Panc1 (cell line): Measurements from ENCODE around the gene FARP1. TPM values are rescaled to one million over a fixed set of nuclear protein-coding genes. Genes with fewer than 3 reads are reported as not detected.

Source experiments
- ATAC-seq: fragments of 200-7000 bp; cut with Tn5 transposase; 2 replicates; pipeline ENCODE4 v1.9.1; 2020; ENCODE audit warnings: mild to moderate bottlenecking, moderate library complexity
- BruUV-seq: library from RNA; stranded (reverse); fragments of 400-500 nt; replicated peaks from 2 replicates; lab custom pipeline; 2021; lab: Mats Ljungman, UMichigan
- CTCF ChIA-PET: fragments of 300-600 bp; sonication (Branson Sonifier 250); formaldehyde crosslinking; loops from one replicate; lab custom pipeline; 2022; ENCODE audit warnings: antibody characterized with exemption; lab: Charles Lee
- POLR2A ChIA-PET: fragments of 300-600 bp; sonication (Branson Sonifier 250); formaldehyde crosslinking; loops from one replicate; lab custom pipeline; 2022; ENCODE audit warnings: antibody characterized with exemption; lab: Charles Lee
- DNase-seq: peaks from one replicate; pipeline ENCODE4 v3.0.0-alpha.2; 2010; ENCODE audit warnings: low read depth, low spot score
- H3K27ac ChIP-seq: 2 replicates; pipeline ENCODE4 v1.5.1; 2011; ENCODE audit warnings: mild to moderate bottlenecking, low read length, inconsistent platforms
- H3K27me3 ChIP-seq: fragments of 200-500 bp; sonication (Bioruptor generic); 2 replicates; pipeline ENCODE4 v1.6.0; 2014; ENCODE audit warnings: low read length, inconsistent platforms; ENCODE audit not compliant: control insufficient read depth, insufficient read depth
- H3K36me3 ChIP-seq: fragments of 200-500 bp; sonication (Bioruptor generic); 2 replicates; pipeline ENCODE4 v1.5.1; 2014; ENCODE audit warnings: inconsistent platforms, mild to moderate bottlenecking, low read length, moderate library complexity; ENCODE audit not compliant: control insufficient read depth, insufficient read depth
- H3K4me1 ChIP-seq: 2 replicates; pipeline ENCODE4 v1.5.1; 2011; ENCODE audit warnings: inconsistent platforms, mild to moderate bottlenecking, low read length, moderate library complexity; ENCODE audit not compliant: control insufficient read depth, insufficient read depth
- H3K4me3 ChIP-seq, 2 experiments: 2 replicates each; pipeline ENCODE4 v1.5.1; 2011 to 2012; ENCODE audit warnings: low read depth in 2 of 2, low read length in 2 of 2, mild to moderate bottlenecking in 2 of 2, inconsistent platforms in 1 of 2, moderate library complexity in 1 of 2
- H3K9me3 ChIP-seq: fragments of 200-500 bp; sonication (Bioruptor generic); 2 replicates; pipeline ENCODE4 v1.5.1; 2014; ENCODE audit warnings: low read depth, mild to moderate bottlenecking, inconsistent platforms, low read length, moderate library complexity; ENCODE audit not compliant: control insufficient read depth, insufficient read depth
- POLR2AphosphoS5 ChIP-seq: IDR thresholded peaks from 2 replicates; pipeline ENCODE4 v1.6.1; 2012; ENCODE audit warnings: mild to moderate bottlenecking, low read depth, low read length, moderate library complexity
- SIN3A ChIP-seq: IDR thresholded peaks from 2 replicates; pipeline ENCODE4 v1.6.1; 2012; ENCODE audit warnings: low read depth, mild to moderate bottlenecking, low read length, moderate library complexity, borderline replicate concordance; ENCODE audit not compliant: insufficient read depth
- TCF7L2 ChIP-seq: IDR thresholded peaks from 2 replicates; pipeline ENCODE4 v1.6.1; 2011; ENCODE audit warnings: mild to moderate bottlenecking, low read depth, low read length, inconsistent platforms
- in situ Hi-C: cut with HindIII; loops from 2 replicates; pipeline ENCODE4 v1.10.0; 2016; ENCODE audit warnings: low sequenced_read_pairs, low pct_unique_long_range_greater_than_20kb
- intact Hi-C: fragments of 100-400 bp; cut with micrococcal nuclease; formaldehyde crosslinking; loops from one replicate; pipeline ENCODE4 v1.10.0; 2022; ENCODE audit not compliant: unreplicated experiment
- total RNA-seq: library from RNA; stranded (reverse); gene quantifications from one replicate; pipeline ENCODE4 v1.2.1, GENCODE V29; 2021; ENCODE audit not compliant: unreplicated experiment
- TF ChIP-seq, protein P1 (sequence below), 2 experiments: IDR thresholded peaks; 2 replicates each; pipeline ENCODE4 v1.6.1; 2011 to 2012; ENCODE audit warnings: low read depth in 2 of 2, control low read depth in 1 of 2, low read length in 1 of 2, mild to moderate bottlenecking in 1 of 2, moderate library complexity in 1 of 2; ENCODE audit not compliant: insufficient read depth in 1 of 2
- TF ChIP-seq, protein P2 (sequence below): fragments of 450-650 bp; IDR thresholded peaks from 2 replicates; pipeline ENCODE4 v1.5.1; 2017; ENCODE audit warnings: mild to moderate bottlenecking

FARP1 gene
- total RNA-seq, 1 experiment from 2014 or later, result 61.9 TPM

DNA sequence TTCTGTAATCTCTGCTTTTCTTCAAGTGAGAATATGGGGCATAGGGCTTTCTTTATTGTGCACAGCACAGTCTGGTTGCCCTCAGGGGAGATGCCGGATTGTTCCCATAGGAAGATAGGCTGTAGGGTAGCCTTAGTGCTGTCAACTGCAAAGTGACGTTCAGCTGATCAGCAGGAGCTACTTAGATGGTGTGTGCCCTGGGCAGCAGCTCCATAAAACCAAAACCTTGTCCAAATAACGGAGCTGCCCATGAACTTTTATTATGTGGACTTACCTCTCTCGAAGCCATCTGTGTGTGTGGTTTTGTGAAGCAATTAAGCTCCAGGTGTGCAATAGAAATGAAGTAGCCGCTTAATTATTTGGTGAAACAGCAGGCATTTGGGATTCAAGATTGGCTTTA lies 154.2 kb downstream of the FARP1 start:
- BruUV-seq, result no TSS peak
- Histone ChIP-seq H3K9me3 (no peaks in the 10 kb centered on the region), H3K27ac (no peak overlapping the region), H3K36me3 (no peaks in the 10 kb centered on the region), H3K4me1 (peaks cover 13% of the 10 kb centered on the region), H3K27me3 (no peaks in the 10 kb centered on the region), H3K4me3 (no peak overlapping the region)
- in situ Hi-C loops (no loop called here), intact Hi-C loops (no loop called here)
- TF ChIP-seq POLR2AphosphoS5 (no peak), SIN3A (no peak), TCF7L2 (no peak)
- TF ChIP-seq, protein P1, sequence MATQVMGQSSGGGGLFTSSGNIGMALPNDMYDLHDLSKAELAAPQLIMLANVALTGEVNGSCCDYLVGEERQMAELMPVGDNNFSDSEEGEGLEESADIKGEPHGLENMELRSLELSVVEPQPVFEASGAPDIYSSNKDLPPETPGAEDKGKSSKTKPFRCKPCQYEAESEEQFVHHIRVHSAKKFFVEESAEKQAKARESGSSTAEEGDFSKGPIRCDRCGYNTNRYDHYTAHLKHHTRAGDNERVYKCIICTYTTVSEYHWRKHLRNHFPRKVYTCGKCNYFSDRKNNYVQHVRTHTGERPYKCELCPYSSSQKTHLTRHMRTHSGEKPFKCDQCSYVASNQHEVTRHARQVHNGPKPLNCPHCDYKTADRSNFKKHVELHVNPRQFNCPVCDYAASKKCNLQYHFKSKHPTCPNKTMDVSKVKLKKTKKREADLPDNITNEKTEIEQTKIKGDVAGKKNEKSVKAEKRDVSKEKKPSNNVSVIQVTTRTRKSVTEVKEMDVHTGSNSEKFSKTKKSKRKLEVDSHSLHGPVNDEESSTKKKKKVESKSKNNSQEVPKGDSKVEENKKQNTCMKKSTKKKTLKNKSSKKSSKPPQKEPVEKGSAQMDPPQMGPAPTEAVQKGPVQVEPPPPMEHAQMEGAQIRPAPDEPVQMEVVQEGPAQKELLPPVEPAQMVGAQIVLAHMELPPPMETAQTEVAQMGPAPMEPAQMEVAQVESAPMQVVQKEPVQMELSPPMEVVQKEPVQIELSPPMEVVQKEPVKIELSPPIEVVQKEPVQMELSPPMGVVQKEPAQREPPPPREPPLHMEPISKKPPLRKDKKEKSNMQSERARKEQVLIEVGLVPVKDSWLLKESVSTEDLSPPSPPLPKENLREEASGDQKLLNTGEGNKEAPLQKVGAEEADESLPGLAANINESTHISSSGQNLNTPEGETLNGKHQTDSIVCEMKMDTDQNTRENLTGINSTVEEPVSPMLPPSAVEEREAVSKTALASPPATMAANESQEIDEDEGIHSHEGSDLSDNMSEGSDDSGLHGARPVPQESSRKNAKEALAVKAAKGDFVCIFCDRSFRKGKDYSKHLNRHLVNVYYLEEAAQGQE (IDR thresholded peaks at IDR 0.05; ENCODE audit: insufficient read depth in 1 of 2, low read depth in 2 of 2, low read length in 1 of 2), result no peak
- TF ChIP-seq, protein P2, sequence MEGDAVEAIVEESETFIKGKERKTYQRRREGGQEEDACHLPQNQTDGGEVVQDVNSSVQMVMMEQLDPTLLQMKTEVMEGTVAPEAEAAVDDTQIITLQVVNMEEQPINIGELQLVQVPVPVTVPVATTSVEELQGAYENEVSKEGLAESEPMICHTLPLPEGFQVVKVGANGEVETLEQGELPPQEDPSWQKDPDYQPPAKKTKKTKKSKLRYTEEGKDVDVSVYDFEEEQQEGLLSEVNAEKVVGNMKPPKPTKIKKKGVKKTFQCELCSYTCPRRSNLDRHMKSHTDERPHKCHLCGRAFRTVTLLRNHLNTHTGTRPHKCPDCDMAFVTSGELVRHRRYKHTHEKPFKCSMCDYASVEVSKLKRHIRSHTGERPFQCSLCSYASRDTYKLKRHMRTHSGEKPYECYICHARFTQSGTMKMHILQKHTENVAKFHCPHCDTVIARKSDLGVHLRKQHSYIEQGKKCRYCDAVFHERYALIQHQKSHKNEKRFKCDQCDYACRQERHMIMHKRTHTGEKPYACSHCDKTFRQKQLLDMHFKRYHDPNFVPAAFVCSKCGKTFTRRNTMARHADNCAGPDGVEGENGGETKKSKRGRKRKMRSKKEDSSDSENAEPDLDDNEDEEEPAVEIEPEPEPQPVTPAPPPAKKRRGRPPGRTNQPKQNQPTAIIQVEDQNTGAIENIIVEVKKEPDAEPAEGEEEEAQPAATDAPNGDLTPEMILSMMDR, result no peak
- ChIA-PET CTCF (no interaction called here), POLR2A (no interaction called here)
- no peak for ATAC-seq
- DNase-seq, result no peak

DNA sequence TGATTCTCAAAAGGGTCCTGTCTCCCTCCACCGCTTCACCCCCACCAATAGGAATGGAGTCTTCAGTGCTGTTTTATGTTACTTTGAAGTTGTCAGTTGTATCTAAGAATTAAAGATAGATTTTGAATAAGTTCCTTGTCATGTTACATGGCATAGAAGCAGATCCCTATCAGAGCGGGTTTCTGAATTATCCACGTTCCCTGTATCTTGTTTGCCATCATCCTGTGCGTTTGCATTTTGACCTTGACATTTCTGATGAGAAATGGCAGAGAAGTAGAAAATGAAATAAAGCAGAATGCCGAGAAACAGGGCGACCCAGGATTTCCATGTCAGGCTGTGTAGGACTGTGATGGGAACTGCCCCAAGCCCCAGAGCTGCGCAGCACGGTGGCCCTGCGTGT lies 154.9 kb downstream of the FARP1 start:
- Histone ChIP-seq H3K36me3 (no peaks in the 10 kb centered on the region), H3K27ac (no peak overlapping the region), H3K4me1 (peaks cover 13% of the 10 kb centered on the region), H3K27me3 (no peaks in the 10 kb centered on the region), H3K4me3 (no peak overlapping the region), H3K9me3 (no peaks in the 10 kb centered on the region)
- ATAC-seq (no peak), DNase-seq (no peak)
- intact Hi-C loops (no loop called here), in situ Hi-C loops (no loop called here)
- no peak for TF ChIP-seq POLR2AphosphoS5
- TF ChIP-seq, protein P2, result no peak
- TF ChIP-seq, protein P1 (IDR thresholded peaks at IDR 0.05; ENCODE audit: insufficient read depth in 1 of 2, low read depth in 2 of 2, low read length in 1 of 2), result no peak
- TF ChIP-seq TCF7L2, result no peak
- TF ChIP-seq SIN3A, result no peak
- ChIA-PET POLR2A (no interaction called here), CTCF (no interaction called here)
- no TSS peak for BruUV-seq
